Fibroblast of lung (primary cell): Measurements from ENCODE around the gene SPSB1. TPM values are rescaled to one million over a fixed set of nuclear protein-coding genes. Genes with fewer than 3 reads are reported as not detected.

Experiments
- DNase-seq, 2 donors: peaks; one replicate each; pipeline versions ENCODE4 v3.0.0 to v3.0.0-alpha.2; 2010; ENCODE audit warnings: low read depth in 2 of 2
- H2AFZ ChIP-seq: 2 replicates; pipeline ENCODE4 v1.5.1; 2012; ENCODE audit warnings: low read length, control low read depth, inconsistent platforms
- H3K27ac ChIP-seq: 2 replicates; pipeline ENCODE4 v1.5.1; 2011; ENCODE audit warnings: low read length, control low read depth; ENCODE audit not compliant: insufficient read depth
- H3K27me3 ChIP-seq: 2 replicates; pipeline ENCODE4 v1.5.1; 2011; ENCODE audit warnings: mild to moderate bottlenecking, low read length; ENCODE audit not compliant: control insufficient read depth, insufficient read depth
- H3K36me3 ChIP-seq: 2 replicates; pipeline ENCODE4 v1.5.1; 2011; ENCODE audit warnings: low read length; ENCODE audit not compliant: control insufficient read depth, insufficient read depth
- H3K4me1 ChIP-seq: 2 replicates; pipeline ENCODE4 v1.5.1; 2011; ENCODE audit warnings: low read length; ENCODE audit not compliant: control insufficient read depth, insufficient read depth; ENCODE audit errors: extremely low read depth
- H3K4me2 ChIP-seq: 2 replicates; pipeline ENCODE4 v1.5.1; 2011; ENCODE audit warnings: low read length, control low read depth; ENCODE audit not compliant: insufficient read depth; ENCODE audit errors: extremely low read depth
- H3K4me3 ChIP-seq, 4 experiments: fragments of 200-600 bp in 1 of 4; sonication (generic) in 1 of 4; replicated peaks in 1 of 4; 2 replicates each; pipeline ENCODE4 v1.5.1; 2011 to 2016; ENCODE audit warnings: low read length in 4 of 4, low read depth in 3 of 4, mild to moderate bottlenecking in 3 of 4, control low read depth in 2 of 4, inconsistent platforms in 1 of 4, mixed read lengths in 1 of 4; ENCODE audit not compliant: insufficient read depth in 1 of 4; ENCODE audit errors: control extremely low read depth in 1 of 4
- H3K79me2 ChIP-seq: 2 replicates; pipeline ENCODE4 v1.5.1; 2012; ENCODE audit warnings: mild to moderate bottlenecking, low read length, inconsistent platforms; ENCODE audit not compliant: control insufficient read depth, insufficient read depth
- H3K9ac ChIP-seq: 2 replicates; pipeline ENCODE4 v1.5.1; 2011; ENCODE audit warnings: mild to moderate bottlenecking, low read length, control low read depth; ENCODE audit not compliant: insufficient read depth
- H3K9me3 ChIP-seq: 2 replicates; pipeline ENCODE4 v1.5.1; 2012; ENCODE audit warnings: low read depth, low read length; ENCODE audit not compliant: control insufficient read depth, insufficient read depth
- H4K20me1 ChIP-seq: 2 replicates; pipeline ENCODE4 v1.5.1; 2011; ENCODE audit warnings: low read length; ENCODE audit not compliant: control insufficient read depth, insufficient read depth; ENCODE audit errors: extremely low read depth
- EZH2 ChIP-seq: IDR thresholded peaks from 2 replicates; pipeline ENCODE4 v1.5.1; 2012; ENCODE audit warnings: low read length, control low read depth, mild to moderate bottlenecking; ENCODE audit errors: missing control alignments
- polyA plus RNA-seq, 2 donors: library from polyadenylated mRNA; depleted of rRNA in 1 of 2; stranded (reverse) in 1 of 2; unstranded in 1 of 2; fragments of >200 nt; gene quantifications; 2 replicates each; pipeline ENCODE4 v1.2.1, GENCODE V29; 2011 to 2012; ENCODE audit warnings: missing spikeins in 1 of 2
- total RNA-seq: library from RNA; depleted of rRNA; stranded (reverse); fragments of >200 nt; gene quantifications from 2 replicates; pipeline ENCODE4 v1.2.1, GENCODE V29; 2014
- TF ChIP-seq, protein P1 (sequence below), 2 donors: IDR thresholded peaks in 1 of 2; conservative IDR thresholded peaks in 1 of 2; 1 replicate in 1 of 2; 2 replicates in 1 of 2; pipeline ENCODE4 v1.5.1; 2011 to 2012; ENCODE audit warnings: low read length in 2 of 2, control low read depth in 1 of 2, inconsistent platforms in 1 of 2, low read depth in 1 of 2, mild to moderate bottlenecking in 1 of 2

SPSB1 gene
- total and polyA plus RNA-seq, 2 donors (not counting 1 experiment from before 2014, with no cell fraction given) = 14.3 to 20.6 TPM

DNA sequence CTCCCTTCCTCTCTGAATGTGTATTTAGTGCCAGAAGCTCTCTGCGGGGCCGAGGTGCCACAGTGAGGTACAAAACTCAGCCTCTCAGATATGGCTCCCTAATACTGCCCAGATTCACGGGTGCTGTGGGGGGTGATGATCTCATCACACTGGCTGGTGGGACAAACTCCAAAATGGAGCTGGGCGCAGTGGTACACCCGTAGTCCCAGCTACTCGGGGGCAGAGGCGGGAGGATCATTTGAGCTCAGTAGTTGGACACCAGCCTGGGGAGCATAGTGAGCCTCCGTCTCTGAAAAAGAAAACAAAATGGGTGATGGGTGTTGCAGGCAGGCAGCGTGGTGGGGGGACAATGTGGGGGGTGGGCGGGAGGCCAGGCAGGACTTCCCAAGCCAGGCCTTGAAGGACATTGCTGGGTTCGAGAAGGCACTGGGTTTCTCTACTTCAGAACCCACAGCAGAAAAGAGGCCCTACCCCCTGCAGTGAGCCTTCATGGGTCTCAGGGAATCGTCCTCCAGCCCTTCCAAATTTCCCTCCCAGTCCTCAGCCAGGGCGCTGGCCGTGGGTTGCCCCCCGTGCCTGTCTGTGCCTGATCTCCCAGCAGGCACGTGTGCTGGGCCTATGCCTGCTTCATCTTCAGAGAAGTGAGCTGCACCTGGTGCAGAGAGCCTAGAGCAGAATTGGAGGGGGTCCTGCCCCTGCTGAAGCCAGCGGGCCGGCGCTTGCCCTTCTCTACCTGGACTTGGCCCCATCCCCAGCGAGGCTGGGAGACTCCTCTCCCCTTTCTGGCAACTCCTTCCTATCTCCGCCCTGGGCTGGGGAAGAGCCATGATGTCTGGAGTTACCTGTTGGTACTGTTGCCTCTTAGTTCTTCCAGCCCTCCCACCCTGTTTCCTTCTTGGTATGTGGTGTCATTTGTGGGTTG is 44.1 kb upstream of the SPSB1 start:
- Histone ChIP-seq H3K79me2 (no peaks in the 10 kb centered on the region), H3K36me3 (peaks cover 6% of the 10 kb centered on the region), H3K4me1 (no peaks in the 10 kb centered on the region), H2AFZ (no peak overlapping the region), H3K4me3 (no peak overlapping the region), H4K20me1 (no peaks in the 10 kb centered on the region), H3K9ac (peak overlapping the region; percentile 7), H3K27ac (peak overlapping the region; percentile 73), H3K27me3 (no peaks in the 10 kb centered on the region), H3K9me3 (no peaks in the 10 kb centered on the region), H3K4me2 (peak overlapping the region; percentile 75)
- TF ChIP-seq, protein P1, sequence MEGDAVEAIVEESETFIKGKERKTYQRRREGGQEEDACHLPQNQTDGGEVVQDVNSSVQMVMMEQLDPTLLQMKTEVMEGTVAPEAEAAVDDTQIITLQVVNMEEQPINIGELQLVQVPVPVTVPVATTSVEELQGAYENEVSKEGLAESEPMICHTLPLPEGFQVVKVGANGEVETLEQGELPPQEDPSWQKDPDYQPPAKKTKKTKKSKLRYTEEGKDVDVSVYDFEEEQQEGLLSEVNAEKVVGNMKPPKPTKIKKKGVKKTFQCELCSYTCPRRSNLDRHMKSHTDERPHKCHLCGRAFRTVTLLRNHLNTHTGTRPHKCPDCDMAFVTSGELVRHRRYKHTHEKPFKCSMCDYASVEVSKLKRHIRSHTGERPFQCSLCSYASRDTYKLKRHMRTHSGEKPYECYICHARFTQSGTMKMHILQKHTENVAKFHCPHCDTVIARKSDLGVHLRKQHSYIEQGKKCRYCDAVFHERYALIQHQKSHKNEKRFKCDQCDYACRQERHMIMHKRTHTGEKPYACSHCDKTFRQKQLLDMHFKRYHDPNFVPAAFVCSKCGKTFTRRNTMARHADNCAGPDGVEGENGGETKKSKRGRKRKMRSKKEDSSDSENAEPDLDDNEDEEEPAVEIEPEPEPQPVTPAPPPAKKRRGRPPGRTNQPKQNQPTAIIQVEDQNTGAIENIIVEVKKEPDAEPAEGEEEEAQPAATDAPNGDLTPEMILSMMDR (conservative IDR thresholded peaks at IDR 0.05 in 1 of 2, IDR thresholded peaks at IDR 0.05 in 1 of 2; ENCODE audit: low read depth in 1 of 2, low read length in 2 of 2) = no peak
- TF ChIP-seq EZH2 = no peak
- DNase-seq = no peak

GRCh38 chr1:9249263-9249533 is 43.5 kb upstream of the SPSB1 start:
- no peaks in the 10 kb centered on the region for H3K9me3 ChIP-seq
- H3K79me2 ChIP-seq = no peaks in the 10 kb centered on the region
- no peak overlapping the region for H2AFZ ChIP-seq
- no peaks in the 10 kb centered on the region for H3K27me3 ChIP-seq
- no peak for DNase-seq
- TF ChIP-seq, protein P1 (conservative IDR thresholded peaks at IDR 0.05 in 1 of 2, IDR thresholded peaks at IDR 0.05 in 1 of 2; ENCODE audit: low read depth in 1 of 2, low read length in 2 of 2) = no peak
- no peak for TF ChIP-seq EZH2
- H3K36me3 ChIP-seq = peaks cover 6% of the 10 kb centered on the region
- H4K20me1 ChIP-seq = no peaks in the 10 kb centered on the region
- no peak overlapping the region for H3K9ac ChIP-seq
- no peaks in the 10 kb centered on the region for H3K4me1 ChIP-seq
- H3K4me2 ChIP-seq = no peak overlapping the region
- H3K27ac ChIP-seq = no peak overlapping the region
- no peak overlapping the region for H3K4me3 ChIP-seq

DNA sequence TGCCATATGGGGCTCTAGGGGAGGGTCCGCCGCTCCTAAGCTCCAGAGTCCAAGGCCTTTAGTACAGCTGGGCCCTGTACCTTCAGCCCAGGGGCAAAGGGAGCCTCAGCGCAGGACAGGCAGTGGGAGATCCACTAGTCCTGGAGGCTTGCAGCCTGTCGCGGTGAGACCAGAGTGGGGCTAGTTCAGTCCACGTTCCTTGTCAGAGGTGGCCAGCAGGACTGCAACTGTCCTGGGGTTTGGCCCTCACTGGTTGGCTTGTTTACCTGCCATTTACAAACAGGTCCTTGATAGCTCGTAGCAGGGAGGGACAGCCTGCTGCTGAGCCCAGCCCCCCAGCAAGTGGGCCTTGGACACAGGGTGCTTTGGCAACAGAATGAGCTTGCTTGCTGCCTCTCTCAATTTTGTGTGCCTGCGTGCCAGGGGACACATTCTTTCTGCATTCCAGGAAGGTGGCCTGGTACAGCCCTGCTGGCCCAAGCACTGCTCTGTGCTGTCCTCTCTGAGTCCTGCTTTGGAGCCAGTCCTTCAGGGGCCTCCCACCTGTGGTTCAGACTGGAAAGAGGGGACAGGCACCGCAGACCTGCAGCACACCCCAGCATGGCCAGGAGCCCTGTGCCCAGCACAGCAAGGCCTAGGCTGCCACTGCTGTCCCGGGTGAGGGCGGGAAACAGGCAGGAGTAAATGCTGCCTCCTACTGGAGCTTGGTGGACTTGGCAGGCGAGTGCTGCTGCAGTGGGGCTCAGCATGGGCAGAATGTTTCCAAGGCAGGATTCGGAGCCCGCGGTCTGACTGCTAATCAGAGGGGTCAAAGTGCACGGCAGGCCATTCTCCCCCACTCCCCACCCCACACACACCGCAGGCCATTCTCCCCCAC is 42.9 kb upstream of the SPSB1 start:
- no peaks in the 10 kb centered on the region for H3K9me3 ChIP-seq
- peak in 1 of 2 donors; percentile 48 for DNase-seq
- H3K9ac ChIP-seq = no peak overlapping the region
- H3K36me3 ChIP-seq = peaks cover 6% of the 10 kb centered on the region
- no peaks in the 10 kb centered on the region for H4K20me1 ChIP-seq
- TF ChIP-seq EZH2 = no peak
- TF ChIP-seq, protein P1 (conservative IDR thresholded peaks at IDR 0.05 in 1 of 2, IDR thresholded peaks at IDR 0.05 in 1 of 2; ENCODE audit: low read depth in 1 of 2, low read length in 2 of 2) = peak; percentile 57 to 73
- no peak overlapping the region for H3K4me2 ChIP-seq
- H2AFZ ChIP-seq = no peak overlapping the region
- no peaks in the 10 kb centered on the region for H3K27me3 ChIP-seq
- H3K79me2 ChIP-seq = no peaks in the 10 kb centered on the region
- no peaks in the 10 kb centered on the region for H3K4me1 ChIP-seq
- H3K4me3 ChIP-seq = no peak overlapping the region
- no peak overlapping the region for H3K27ac ChIP-seq
